Vagina (tissue), 2 donors: ENCODE results near the gene PRDM2. TPM values are rescaled to one million over a fixed set of nuclear protein-coding genes. Genes with fewer than 3 reads are reported as not detected.
A peak's percentile ranks its signal among the peaks of the same experiment; 100 is the strongest.

Experiments
- DNase-seq, 2 donors: peaks; one replicate each; pipeline ENCODE4 v3.0.0-alpha.2; 2017; ENCODE audit errors: extremely low spot score in 2 of 2
- H3K27ac ChIP-seq: fragments of 200-600 bp; sonication (generic); one replicate; pipeline ENCODE4 v1.5.1; 2019
- H3K27me3 ChIP-seq: fragments of 200-600 bp; sonication (generic); one replicate; pipeline ENCODE4 v1.5.1; 2019
- H3K36me3 ChIP-seq, 2 donors: fragments of 200-600 bp; sonication (generic); one replicate each; pipeline ENCODE4 v1.5.1; 2017 to 2019
- H3K4me1 ChIP-seq: fragments of 200-600 bp; sonication (generic); one replicate; pipeline ENCODE4 v1.5.1; 2019
- H3K4me3 ChIP-seq, 2 donors: fragments of 200-600 bp; sonication (generic); 1 replicate in 1 of 2; 2 replicates in 1 of 2; pipeline ENCODE4 v1.5.1; 2016 to 2019
- H3K9me3 ChIP-seq: fragments of 200-600 bp; sonication (generic); one replicate; pipeline ENCODE4 v1.5.1; 2019
- CTCF ChIP-seq, 3 experiments: fragments of 450-650 bp in 2 of 3; fragments of 200-600 bp in 1 of 3; sonication (generic) in 1 of 3; IDR thresholded peaks; one replicate each; pipeline ENCODE4 v1.5.1; 2017 to 2019; ENCODE audit warnings: antibody characterized with exemption in 3 of 3, mild to moderate bottlenecking in 2 of 3, moderate library complexity in 2 of 3
- POLR2A ChIP-seq, 2 donors: fragments of 450-650 bp; IDR thresholded peaks; one replicate each; pipeline ENCODE4 v1.6.1; 2017; ENCODE audit warnings: antibody characterized with exemption in 2 of 2, mild to moderate bottlenecking in 2 of 2, moderate library complexity in 2 of 2
- POLR2AphosphoS5 ChIP-seq, 2 donors: sonication (generic); formaldehyde crosslinking; IDR thresholded peaks; one replicate each; pipeline ENCODE4 v1.9.0; 2017; ENCODE audit warnings: antibody characterized with exemption in 2 of 2, mild to moderate bottlenecking in 2 of 2, low read depth in 1 of 2; ENCODE audit not compliant: insufficient read depth in 1 of 2
- intact Hi-C: fragments of 100-400 bp; cut with DNase I; formaldehyde crosslinking; loops from one replicate; pipeline ENCODE4 v1.15.1; 2023
- total RNA-seq: library from RNA; depleted of rRNA; stranded (reverse); fragments of >200 nt; gene quantifications from one replicate; pipeline ENCODE4 v1.2.3, GENCODE V29; 2016

PRDM2 gene
- total RNA-seq, 1 donor from 2014 or later, result 56.2 TPM

GRCh38 chr1:13662493-13662892 is 37.5 kb upstream of the PRDM2 start:
- H3K4me3 ChIP-seq, result no peak overlapping the region
- intact Hi-C loops, result loop anchor here (10.0 kb wide), 1 partner anchor 142 kb away; no protein-coding TSS in a partner anchor
- no peaks in the 10 kb centered on the region for H3K36me3 ChIP-seq
- H3K4me1 ChIP-seq, result peaks cover 52% of the 10 kb centered on the region
- peak in 1 of 2 donors; percentile 80 for TF ChIP-seq POLR2AphosphoS5 (IDR thresholded peaks at IDR 0.05; ENCODE audit: insufficient read depth in 1 of 2, low read depth in 1 of 2)
- TF ChIP-seq POLR2A (IDR thresholded peaks at IDR 0.05), result no peak
- DNase-seq, result no peak
- no peaks in the 10 kb centered on the region for H3K9me3 ChIP-seq
- H3K27ac ChIP-seq, result peak overlapping the region; percentile 74
- H3K27me3 ChIP-seq, result no peaks in the 10 kb centered on the region

GRCh38 chr1:13663969-13664368 is 36.0 kb upstream of the PRDM2 start:
- Histone ChIP-seq H3K27ac (peak overlapping the region; percentile 74), H3K9me3 (no peaks in the 10 kb centered on the region), H3K36me3 (no peaks in the 10 kb centered on the region), H3K27me3 (no peaks in the 10 kb centered on the region), H3K4me1 (peaks cover 52% of the 10 kb centered on the region), H3K4me3 (no peak overlapping the region)
- DNase-seq, result no peak
- intact Hi-C loops, result loop anchor here (2.0 to 10.0 kb wide), 2 partner anchors 141 to 293 kb away; no protein-coding TSS in a partner anchor
- TF ChIP-seq POLR2AphosphoS5 (IDR thresholded peaks at IDR 0.05; ENCODE audit: insufficient read depth in 1 of 2, low read depth in 1 of 2), result no peak
- no peak for TF ChIP-seq CTCF (IDR thresholded peaks at IDR 0.05)

GRCh38 chr1:13664451-13664850 is 35.5 kb upstream of the PRDM2 start:
- Histone ChIP-seq H3K27ac (peak overlapping the region; percentile 74), H3K9me3 (no peaks in the 10 kb centered on the region), H3K4me1 (peaks cover 52% of the 10 kb centered on the region), H3K4me3 (no peak overlapping the region), H3K36me3 (no peaks in the 10 kb centered on the region), H3K27me3 (no peaks in the 10 kb centered on the region)
- intact Hi-C loops, result loop anchor here (2.0 to 10.0 kb wide), 2 partner anchors 140 to 292 kb away; no protein-coding TSS in a partner anchor
- TF ChIP-seq CTCF (IDR thresholded peaks at IDR 0.05) (no peak), POLR2AphosphoS5 (IDR thresholded peaks at IDR 0.05; ENCODE audit: insufficient read depth in 1 of 2, low read depth in 1 of 2) (peak in 1 of 2 donors; percentile 49), POLR2A (IDR thresholded peaks at IDR 0.05) (no peak)
- no peak for DNase-seq

- Histone ChIP-seq H3K27ac (no peak overlapping the region), H3K4me3 (no peak overlapping the region), H3K27me3 (no peaks in the 10 kb centered on the region), H3K9me3 (no peaks in the 10 kb centered on the region), H3K4me1 (peaks cover 47% of the 10 kb centered on the region), H3K36me3 (no peaks in the 10 kb centered on the region)
- no peak for DNase-seq
- intact Hi-C loops, result loop anchor here (10.0 kb wide), 1 partner anchor 138 kb away; no protein-coding TSS in a partner anchor
- TF ChIP-seq POLR2AphosphoS5 (IDR thresholded peaks at IDR 0.05; ENCODE audit: insufficient read depth in 1 of 2, low read depth in 1 of 2) (no peak), POLR2A (IDR thresholded peaks at IDR 0.05) (no peak), CTCF (IDR thresholded peaks at IDR 0.05) (no peak)
These were observed 33.7 kb upstream of the PRDM2 start for GRCh38 chr1:13666317-13666716.

- Histone ChIP-seq H3K27me3 (no peaks in the 10 kb centered on the region), H3K4me3 (no peak overlapping the region), H3K9me3 (no peaks in the 10 kb centered on the region), H3K27ac (no peak overlapping the region), H3K36me3 (no peaks in the 10 kb centered on the region), H3K4me1 (peaks cover 33% of the 10 kb centered on the region)
- DNase-seq, result no peak
- intact Hi-C loops, result loop anchor here (10.0 kb wide), 1 partner anchor 137 kb away; no protein-coding TSS in a partner anchor
- no peak for TF ChIP-seq POLR2A (IDR thresholded peaks at IDR 0.05)
- TF ChIP-seq CTCF (IDR thresholded peaks at IDR 0.05), result no peak
- no peak for TF ChIP-seq POLR2AphosphoS5 (IDR thresholded peaks at IDR 0.05; ENCODE audit: insufficient read depth in 1 of 2, low read depth in 1 of 2)
These were observed 32.3 kb upstream of the PRDM2 start for GRCh38 chr1:13667691-13668090.
